ENCODE measurements around the gene FAM47C.
"Not testable (repeated sequence)": the region's sequence is repeated elsewhere in the genome, so short reads cannot be mapped to it uniquely, and the experiment has no call there.

The FAM47C gene

DNA sequence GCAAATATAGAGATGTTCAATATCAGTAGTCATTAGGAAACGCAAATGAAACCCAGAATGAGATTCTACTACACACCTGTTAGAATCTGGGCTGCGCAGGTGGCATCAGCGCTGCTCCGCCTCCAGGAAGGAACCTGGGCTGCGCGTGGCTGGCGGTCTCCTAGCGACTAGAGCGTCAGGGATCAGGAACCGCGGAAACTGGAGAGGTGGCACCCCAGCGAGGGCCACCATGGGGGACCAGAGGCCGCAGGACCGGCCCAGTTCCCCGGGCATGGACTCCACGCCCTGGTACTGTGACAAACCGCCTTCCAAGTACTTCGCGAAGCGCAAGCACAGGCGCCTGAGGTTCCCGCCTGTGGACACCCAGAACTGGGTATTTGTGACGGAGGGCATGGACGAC, at the start of gene FAM47C:
FAM47C (plus strand) TSS at position 185 of the 400 bp plus-strand sequence; CDS start at position 230, 45 bp downstream.
- not testable (repeated sequence) for H3K9me3 ChIP-seq (ENCODE audit: low read depth, low read length); H3K4me3 ChIP-seq; H3K36me3 ChIP-seq (ENCODE audit: insufficient read depth, low read length); H3K27ac ChIP-seq; DNase-seq (ENCODE audit: low read depth, low spot score); H3K9ac ChIP-seq (ENCODE audit: insufficient read length)

DNA sequence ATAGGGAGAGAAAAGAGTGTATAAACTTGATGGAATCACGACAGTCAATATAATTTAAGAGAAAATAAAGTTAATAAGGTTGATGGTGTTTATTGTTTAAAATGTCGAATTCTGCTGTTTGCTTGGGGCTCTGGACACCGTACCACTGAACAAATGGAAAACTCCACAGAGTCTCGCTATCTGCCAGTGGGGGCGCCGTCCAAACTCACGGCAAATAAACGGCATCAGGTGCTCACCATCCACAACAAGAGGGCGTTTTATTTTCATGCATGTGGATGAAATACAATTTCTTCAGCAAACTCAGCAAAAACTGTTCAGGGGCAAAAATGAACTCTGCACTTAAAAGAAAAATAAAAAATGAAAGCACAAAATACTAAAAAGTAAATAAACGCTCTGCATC, 46.6 kb upstream of the FAM47C start:
- no peak overlapping the region for H3K27ac ChIP-seq
- no peaks in the 10 kb centered on the region for H3K36me3 ChIP-seq (ENCODE audit: insufficient read depth, low read length)
- DNase-seq (ENCODE audit: low read depth, low spot score) = no peak
- H3K4me3 ChIP-seq = no peak overlapping the region
- TF ChIP-seq EZH2 (IDR thresholded peaks at IDR 0.05) = no peak
- TF ChIP-seq POLR2AphosphoS5 (IDR thresholded peaks at IDR 0.05; ENCODE audit: borderline replicate concordance, low read depth, low read length) = no peak
- no peak for TF ChIP-seq FOXP2 (optimal IDR thresholded peaks at IDR 0.05; ENCODE audit: control extremely low read depth, extremely low read length, insufficient read depth)
- no peak overlapping the region for H3K9ac ChIP-seq (ENCODE audit: insufficient read length)
- no peaks in the 10 kb centered on the region for H3K9me3 ChIP-seq (ENCODE audit: low read depth, low read length)

GRCh38 chrX:36963069-36963808, 44.9 kb upstream of the FAM47C start:
- Histone ChIP-seq H3K36me3 (ENCODE audit: insufficient read depth, low read length) (no peaks in the 10 kb centered on the region), H3K9ac (ENCODE audit: insufficient read length) (no peak overlapping the region), H3K27ac (no peak overlapping the region), H3K9me3 (ENCODE audit: low read depth, low read length) (no peaks in the 10 kb centered on the region), H3K4me3 (no peak overlapping the region)
- TF ChIP-seq FOXP2 (optimal IDR thresholded peaks at IDR 0.05; ENCODE audit: control extremely low read depth, extremely low read length, insufficient read depth) (no peak), EZH2 (IDR thresholded peaks at IDR 0.05) (no peak), POLR2AphosphoS5 (IDR thresholded peaks at IDR 0.05; ENCODE audit: borderline replicate concordance, low read depth, low read length) (no peak)
- no peak for DNase-seq (ENCODE audit: low read depth, low spot score)

GRCh38 chrX:36963852-36964251, 44.3 kb upstream of the FAM47C start:
- Histone ChIP-seq H3K9me3 (ENCODE audit: low read depth, low read length) (no peaks in the 10 kb centered on the region), H3K4me3 (no peak overlapping the region), H3K27ac (no peak overlapping the region), H3K9ac (ENCODE audit: insufficient read length) (no peak overlapping the region), H3K36me3 (ENCODE audit: insufficient read depth, low read length) (no peaks in the 10 kb centered on the region)
- no peak for TF ChIP-seq EZH2 (IDR thresholded peaks at IDR 0.05)
- no peak for TF ChIP-seq FOXP2 (optimal IDR thresholded peaks at IDR 0.05; ENCODE audit: control extremely low read depth, extremely low read length, insufficient read depth)
- no peak for TF ChIP-seq POLR2AphosphoS5 (IDR thresholded peaks at IDR 0.05; ENCODE audit: borderline replicate concordance, low read depth, low read length)
- no peak for DNase-seq (ENCODE audit: low read depth, low spot score)

DNA sequence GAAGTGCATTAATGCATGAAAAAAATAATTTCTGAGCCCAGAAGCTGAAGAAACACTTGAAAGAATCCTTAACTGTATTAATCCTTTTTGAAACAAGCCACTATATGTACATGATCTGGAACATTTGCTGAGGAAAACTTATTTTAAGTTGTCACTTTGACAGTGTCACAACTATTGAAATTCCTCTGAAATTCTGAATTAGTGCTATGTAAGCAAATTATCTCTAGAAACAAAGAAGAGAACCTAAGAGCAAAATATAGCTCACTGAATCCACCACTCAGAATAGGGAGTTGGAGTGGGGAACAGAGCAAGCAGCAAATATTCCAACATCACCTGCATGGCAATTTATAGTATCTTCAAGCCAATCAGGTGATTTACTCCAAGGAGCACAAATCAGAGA, 34.6 kb upstream of the FAM47C start:
- H3K27ac ChIP-seq = no peak overlapping the region
- H3K4me3 ChIP-seq = no peak overlapping the region
- H3K36me3 ChIP-seq (ENCODE audit: insufficient read depth, low read length) = no peaks in the 10 kb centered on the region
- DNase-seq (ENCODE audit: low read depth, low spot score) = no peak
- no peak overlapping the region for H3K9ac ChIP-seq (ENCODE audit: insufficient read length)
- H3K9me3 ChIP-seq (ENCODE audit: low read depth, low read length) = no peaks in the 10 kb centered on the region
- no peak for TF ChIP-seq FOXP2 (optimal IDR thresholded peaks at IDR 0.05; ENCODE audit: control extremely low read depth, extremely low read length, insufficient read depth)
- TF ChIP-seq EZH2 (IDR thresholded peaks at IDR 0.05) = no peak
- no peak for TF ChIP-seq POLR2AphosphoS5 (IDR thresholded peaks at IDR 0.05; ENCODE audit: borderline replicate concordance, low read depth, low read length)

DNA sequence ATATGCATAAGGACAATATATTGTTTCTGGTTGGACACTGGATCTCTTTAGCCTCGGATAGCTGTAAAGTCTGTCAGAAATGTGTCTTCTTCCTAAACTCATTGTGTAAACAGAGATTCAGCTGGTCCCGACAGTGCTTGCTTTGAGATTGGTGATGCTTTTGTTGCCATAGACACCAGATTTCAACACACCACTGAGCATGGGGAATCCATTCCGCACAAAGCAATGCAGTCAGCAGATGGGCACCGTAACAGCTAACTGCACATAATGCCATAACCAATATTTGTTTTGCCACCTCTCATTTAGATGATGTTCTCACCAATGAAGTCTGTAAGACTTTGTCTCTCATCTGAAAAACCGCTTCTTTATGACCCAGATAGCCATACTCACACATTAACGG, 33.3 kb upstream of the FAM47C start:
- H3K4me3 ChIP-seq = no peak overlapping the region
- TF ChIP-seq FOXP2 (optimal IDR thresholded peaks at IDR 0.05; ENCODE audit: control extremely low read depth, extremely low read length, insufficient read depth) = no peak
- no peak for TF ChIP-seq EZH2 (IDR thresholded peaks at IDR 0.05)
- no peak for TF ChIP-seq POLR2AphosphoS5 (IDR thresholded peaks at IDR 0.05; ENCODE audit: borderline replicate concordance, low read depth, low read length)
- no peaks in the 10 kb centered on the region for H3K9me3 ChIP-seq (ENCODE audit: low read depth, low read length)
- DNase-seq (ENCODE audit: low read depth, low spot score) = no peak
- H3K27ac ChIP-seq = no peak overlapping the region
- no peak overlapping the region for H3K9ac ChIP-seq (ENCODE audit: insufficient read length)
- H3K36me3 ChIP-seq (ENCODE audit: insufficient read depth, low read length) = no peaks in the 10 kb centered on the region

DNA sequence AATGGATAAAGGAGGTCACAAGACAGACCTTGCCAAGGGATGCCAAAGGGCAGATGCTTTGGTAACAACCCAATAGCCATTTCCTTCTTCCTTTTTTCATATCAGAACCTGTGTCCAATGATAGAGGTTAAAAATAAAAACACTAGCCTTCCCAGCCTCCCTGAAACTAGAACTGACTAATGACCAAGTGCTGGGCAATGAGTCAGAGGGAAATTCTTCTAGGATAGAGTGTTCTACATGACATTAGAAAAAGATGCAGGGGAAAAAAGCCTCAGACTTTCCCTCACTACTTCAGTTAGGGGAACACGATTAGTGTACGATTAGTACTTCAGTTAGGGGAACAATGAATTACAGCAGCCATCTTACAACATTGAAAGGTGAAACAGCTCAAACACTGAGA, 29.3 kb upstream of the FAM47C start:
- no peak overlapping the region for H3K27ac ChIP-seq
- TF ChIP-seq FOXP2 (optimal IDR thresholded peaks at IDR 0.05; ENCODE audit: control extremely low read depth, extremely low read length, insufficient read depth) = no peak
- TF ChIP-seq EZH2 (IDR thresholded peaks at IDR 0.05) = no peak
- no peak for TF ChIP-seq POLR2AphosphoS5 (IDR thresholded peaks at IDR 0.05; ENCODE audit: borderline replicate concordance, low read depth, low read length)
- H3K9me3 ChIP-seq (ENCODE audit: low read depth, low read length) = no peaks in the 10 kb centered on the region
- no peak for DNase-seq (ENCODE audit: low read depth, low spot score)
- no peak overlapping the region for H3K9ac ChIP-seq (ENCODE audit: insufficient read length)
- no peak overlapping the region for H3K4me3 ChIP-seq
- H3K36me3 ChIP-seq (ENCODE audit: insufficient read depth, low read length) = no peaks in the 10 kb centered on the region

DNA sequence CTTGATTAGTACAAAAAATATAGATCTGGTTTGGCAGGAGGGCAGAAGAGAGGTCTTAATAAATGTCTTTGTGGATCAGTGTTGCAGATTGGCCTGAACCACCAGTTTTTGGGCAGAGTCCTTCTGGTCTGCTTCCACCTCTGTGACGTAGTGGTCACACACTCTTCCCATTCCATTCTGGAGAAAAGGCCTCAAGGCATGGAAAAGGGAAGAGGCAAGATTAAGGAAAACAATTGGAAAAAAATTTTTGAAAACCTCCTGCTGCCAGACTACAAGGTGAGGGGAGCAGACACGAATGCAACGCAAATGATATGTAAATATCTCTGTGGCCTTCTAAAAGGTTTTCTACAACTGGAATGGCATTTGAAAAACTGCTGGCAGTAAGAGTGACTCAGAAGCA, 24.3 kb upstream of the FAM47C start:
- DNase-seq (ENCODE audit: low read depth, low spot score) = no peak
- Histone ChIP-seq H3K9me3 (ENCODE audit: low read depth, low read length) (no peaks in the 10 kb centered on the region), H3K9ac (ENCODE audit: insufficient read length) (no peak overlapping the region), H3K36me3 (ENCODE audit: insufficient read depth, low read length) (no peaks in the 10 kb centered on the region), H3K4me3 (no peak overlapping the region), H3K27ac (no peak overlapping the region)
- no peak for TF ChIP-seq POLR2AphosphoS5 (IDR thresholded peaks at IDR 0.05; ENCODE audit: borderline replicate concordance, low read depth, low read length)
- TF ChIP-seq FOXP2 (optimal IDR thresholded peaks at IDR 0.05; ENCODE audit: control extremely low read depth, extremely low read length, insufficient read depth) = no peak
- TF ChIP-seq EZH2 (IDR thresholded peaks at IDR 0.05) = no peak

GRCh38 chrX:36985416-36986209, 22.6 kb upstream of the FAM47C start:
- not testable (repeated sequence) for H3K27ac ChIP-seq; H3K9me3 ChIP-seq (ENCODE audit: low read depth, low read length); H3K36me3 ChIP-seq (ENCODE audit: insufficient read depth, low read length); DNase-seq (ENCODE audit: low read depth, low spot score)
- peak overlapping the region; percentile 51 for H3K9ac ChIP-seq (ENCODE audit: insufficient read length)
- peak overlapping the region; percentile 78 for H3K4me3 ChIP-seq
